K562 (cell line): ENCODE data around the gene USH1G. TPM values are rescaled to one million over a fixed set of nuclear protein-coding genes. Genes with fewer than 3 reads are reported as not detected.

Experiments used
- E2F6 ChIP-seq, 2 experiments: IDR thresholded peaks; 2 replicates each; pipeline ENCODE4 v1.6.1; 2011; ENCODE audit warnings: borderline replicate concordance in 1 of 2, control low read depth in 1 of 2, low read depth in 1 of 2, low read length in 1 of 2, mild to moderate bottlenecking in 1 of 2, mixed read lengths in 1 of 2, moderate library complexity in 1 of 2; ENCODE audit not compliant: insufficient read depth in 1 of 2, insufficient read length in 1 of 2, poor library complexity in 1 of 2, severe bottlenecking in 1 of 2; ENCODE audit errors: extremely low read depth in 1 of 2
- USF2 ChIP-seq: sonication (generic); formaldehyde crosslinking; IDR thresholded peaks from 2 replicates; pipeline ENCODE4 v1.5.0; 2020; ENCODE audit warnings: missing genetic modification reagents
- ZMIZ1 ChIP-seq, 2 experiments: fragments of 150-350 bp in 1 of 2; IDR thresholded peaks; 2 replicates each; pipeline ENCODE4 v1.6.1; 2012 to 2016; ENCODE audit warnings: low read depth in 2 of 2, low read length in 2 of 2, mild to moderate bottlenecking in 1 of 2, moderate library complexity in 1 of 2
- polyA plus RNA-seq, 8 experiments: library from polyadenylated mRNA; depleted of rRNA in 4 of 8; stranded (reverse) in 5 of 8; unstranded in 3 of 8; fragments of >200 nt; fragmentation: Nextera tagmentation in 2 of 8; fragmentation: Illumina TruSeq in 1 of 8; extraction: Ambion mirVana in 2 of 8; extraction: Trizol in 1 of 8; gene quantifications; 2 replicates each; pipeline versions ENCODE4 v1.2.1 to v1.2.3, GENCODE V29; 2011 to 2014; ENCODE audit warnings: inconsistent platforms in 1 of 8, missing spikeins in 1 of 8
- total RNA-seq, 7 experiments: library from RNA; depleted of rRNA in 6 of 7; stranded (reverse); fragments of >200 nt in 6 of 7; fragmentation: Illumina TruSeq in 2 of 7; extraction: Trizol in 2 of 7; gene quantifications; 2 replicates each; pipeline versions ENCODE4 v1.2.1 to v1.2.3, GENCODE V29; 2011 to 2021; ENCODE audit warnings: low replicate concordance in 1 of 7

The USH1G gene
- total and polyA plus RNA-seq, 9 of the 15 experiments (the other 6 are each of a cell fraction or from before 2014, with no cell fraction given) = 0.22 to 1.00 (median 0.64) TPM; not detected in 2

GRCh38 chr17:74898376-74898946 is 24.6 kb downstream of the USH1G start (continued):
- no peak for TF ChIP-seq ZMIZ1 (IDR thresholded peaks at IDR 0.05; ENCODE audit: low read depth in 2 of 2, low read length in 2 of 2)
- no peak for TF ChIP-seq E2F6 (IDR thresholded peaks at IDR 0.05; ENCODE audit: borderline replicate concordance in 1 of 2, extremely low read depth in 1 of 2, insufficient read depth in 1 of 2, insufficient read length in 1 of 2, low read depth in 1 of 2, low read length in 1 of 2, poor library complexity in 1 of 2, severe bottlenecking in 1 of 2)
- no peak for TF ChIP-seq USF2 (CRISPR knock-in tag)
